Left forelimb (tissue), 1 donor: Measurements from ENCODE around the gene RNH1.
A peak's percentile ranks its signal among the peaks of the same experiment; 100 is the strongest.

Experiments
- DNase-seq: peaks from one replicate; pipeline ENCODE4 v3.0.0-alpha.2; 2018; ENCODE audit warnings: low spot score

The RNH1 gene

GRCh38 chr11:537622-538430 lies 30.8 kb upstream of the RNH1 start:
- no peak for DNase-seq

GRCh38 chr11:536841-537621 lies 30.0 kb upstream of the RNH1 start, which contains the start of gene LRRC56:
LRRC56 (plus strand) TSS chr11:537527; CDS start chr11:540685, 3,158 bp downstream.
- no peak for DNase-seq

- DNase-seq: peak; percentile 96
These were observed 28.7 kb upstream of the RNH1 start, which contains the start of gene HRAS for GRCh38 chr11:535519-536454. HRAS (minus strand) TSS chr11:535576.

GRCh38 chr11:535210-535518 lies 28.1 kb upstream of the RNH1 start:
- no peak for DNase-seq

GRCh38 chr11:534396-535209 lies 27.6 kb upstream of the RNH1 start:
- peak; percentile 61 for DNase-seq

GRCh38 chr11:533586-534395 lies 26.7 kb upstream of the RNH1 start:
- peak; percentile 69 for DNase-seq

- DNase-seq: peak; percentile 62
These were observed 26.0 kb upstream of the RNH1 start for GRCh38 chr11:532986-533585.

- DNase-seq: peak; percentile 55
These were observed 25.5 kb upstream of the RNH1 start for GRCh38 chr11:532527-532985.

GRCh38 chr11:531919-532526 lies 25.0 kb upstream of the RNH1 start:
- peak; percentile 57 for DNase-seq

GRCh38 chr11:530960-531831 lies 24.2 kb upstream of the RNH1 start:
- DNase-seq: peak; percentile 60

GRCh38 chr11:529728-530411 lies 22.8 kb upstream of the RNH1 start:
- DNase-seq: peak; percentile 64

GRCh38 chr11:528815-529727 lies 22.0 kb upstream of the RNH1 start:
- DNase-seq: peak; percentile 68

GRCh38 chr11:528166-528814 lies 21.2 kb upstream of the RNH1 start:
- no peak for DNase-seq

GRCh38 chr11:526192-526591 lies 19.1 kb upstream of the RNH1 start:
- no peak for DNase-seq

- DNase-seq: no peak
These were observed 14.2 kb upstream of the RNH1 start for GRCh38 chr11:521177-521688.
